Skin of body (tissue), 2 donors: ENCODE measurements around the gene FBN1. TPM values are rescaled to one million over a fixed set of nuclear protein-coding genes. Genes with fewer than 3 reads are reported as not detected.

Experiments used
- DNase-seq: peaks from one replicate; lab custom pipeline; 2025; lab: John Stamatoyannopoulos, UW
- total RNA-seq: library from RNA; depleted of rRNA; stranded (reverse); fragments of >200 nt; gene quantifications from one replicate; pipeline ENCODE4 v1.2.3, GENCODE V29; 2014

Gene FBN1
- total RNA-seq, 1 donor from 2014 or later: 480 TPM

DNA sequence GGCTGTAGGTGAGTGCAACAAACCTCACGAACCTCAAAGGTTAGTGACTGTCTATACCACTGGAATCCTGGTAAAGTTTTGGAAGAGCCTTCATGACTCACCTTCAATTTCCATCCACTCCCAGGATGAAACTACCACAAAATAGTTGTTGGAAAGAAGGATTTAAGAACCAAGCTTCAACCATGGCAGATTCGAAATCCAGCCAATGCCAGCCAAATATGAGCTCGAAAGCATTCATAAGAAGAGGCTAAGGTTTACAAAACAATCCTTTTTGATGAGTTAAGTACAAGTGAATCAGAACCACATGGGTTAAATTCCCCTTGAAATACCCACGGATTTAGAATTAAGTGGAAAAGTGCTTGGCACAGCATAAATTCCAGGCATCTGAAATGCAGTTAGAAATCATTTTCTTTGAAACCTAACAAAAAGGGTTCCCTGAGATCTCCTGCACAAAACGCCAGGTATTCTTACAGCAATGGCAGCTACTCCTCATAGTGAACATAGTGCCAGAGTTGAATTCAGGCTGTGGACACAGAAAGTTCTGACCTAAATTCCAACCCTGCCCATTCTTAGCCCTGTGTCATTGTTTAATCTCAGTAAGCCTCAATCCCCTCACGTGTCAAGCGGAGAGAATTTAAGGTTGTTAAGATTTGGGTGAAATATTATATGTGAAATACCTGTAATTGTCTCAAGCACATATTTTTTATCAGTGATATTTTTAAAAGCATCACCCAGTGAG lies 89.2 kb downstream of the FBN1 start:
- no peak for DNase-seq

DNA sequence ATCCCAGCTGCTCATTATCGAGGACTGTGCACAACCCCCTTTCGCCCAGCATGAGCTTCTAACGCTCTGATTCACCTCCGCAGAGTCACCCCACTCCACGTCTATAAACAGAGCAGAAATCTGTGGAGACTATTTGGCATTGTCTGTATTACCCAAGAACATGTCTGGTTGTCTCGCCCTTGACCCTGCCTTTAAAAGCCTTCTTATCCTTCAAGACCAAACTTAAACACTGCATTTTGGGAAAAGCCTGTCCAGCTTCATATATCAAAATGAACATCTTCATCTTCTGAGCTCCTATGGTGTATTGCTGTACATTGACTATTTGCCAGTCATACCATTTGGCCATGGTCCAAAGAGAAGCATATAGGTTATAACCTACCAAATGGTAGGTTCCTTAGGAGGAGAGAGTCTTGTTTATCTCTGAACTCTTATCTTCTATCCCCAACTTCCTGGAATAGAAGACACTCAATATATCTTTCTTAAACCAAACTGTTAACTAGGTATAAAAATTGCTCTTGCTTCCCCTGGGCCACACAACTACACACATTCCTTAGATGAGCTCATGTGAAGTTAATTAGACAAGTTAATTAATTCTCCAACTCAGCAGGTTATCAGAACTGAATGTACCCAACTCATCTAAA lies 90.1 kb downstream of the FBN1 start:
- DNase-seq: no peak

DNA sequence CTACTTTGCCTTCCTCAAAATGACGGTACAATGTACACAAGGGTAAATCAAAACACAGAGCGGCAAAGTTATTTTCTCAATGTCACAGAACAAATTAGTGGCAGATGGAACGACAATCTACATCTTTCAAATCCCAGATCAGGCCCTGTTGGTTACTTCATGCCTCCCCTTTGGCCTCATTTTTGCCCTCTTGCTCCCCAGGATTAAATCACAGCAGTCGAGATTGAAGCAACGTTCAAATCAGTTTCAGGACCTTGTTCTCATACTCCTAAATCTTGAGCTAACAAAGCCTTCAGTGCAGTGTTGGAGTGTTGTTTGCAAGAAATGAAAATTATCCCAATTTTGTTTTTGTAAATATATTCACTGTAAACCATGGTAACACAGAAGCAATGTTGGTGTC lies 91.4 kb downstream of the FBN1 start:
- no peak for DNase-seq

DNA sequence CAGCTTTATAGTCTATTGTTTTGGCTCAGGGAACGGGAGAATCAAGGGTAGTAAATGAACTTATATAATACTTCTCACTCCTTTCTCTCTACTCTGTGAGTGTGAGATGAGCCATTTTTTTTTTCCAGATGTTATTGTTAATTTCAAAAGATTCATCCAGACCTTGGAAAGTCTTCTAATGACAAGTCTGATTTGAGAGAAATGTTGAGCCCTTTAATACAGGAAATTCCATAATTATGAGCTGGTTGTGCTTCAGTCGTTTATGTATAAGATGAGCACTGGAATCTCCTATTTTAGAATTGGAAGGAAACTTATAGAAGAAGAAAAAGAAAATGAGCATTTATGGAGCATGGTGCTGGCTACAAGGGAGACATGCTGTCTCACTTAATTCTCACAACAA lies 92.0 kb downstream of the FBN1 start:
- no peak for DNase-seq

- no peak for DNase-seq
These were observed 94.5 kb downstream of the FBN1 start for GRCh38 chr15:48550822-48551525.

GRCh38 chr15:48548455-48548854 lies 97.1 kb downstream of the FBN1 start:
- DNase-seq: no peak

GRCh38 chr15:48547286-48547685 lies 98.2 kb downstream of the FBN1 start:
- DNase-seq: peak; percentile 78

DNA sequence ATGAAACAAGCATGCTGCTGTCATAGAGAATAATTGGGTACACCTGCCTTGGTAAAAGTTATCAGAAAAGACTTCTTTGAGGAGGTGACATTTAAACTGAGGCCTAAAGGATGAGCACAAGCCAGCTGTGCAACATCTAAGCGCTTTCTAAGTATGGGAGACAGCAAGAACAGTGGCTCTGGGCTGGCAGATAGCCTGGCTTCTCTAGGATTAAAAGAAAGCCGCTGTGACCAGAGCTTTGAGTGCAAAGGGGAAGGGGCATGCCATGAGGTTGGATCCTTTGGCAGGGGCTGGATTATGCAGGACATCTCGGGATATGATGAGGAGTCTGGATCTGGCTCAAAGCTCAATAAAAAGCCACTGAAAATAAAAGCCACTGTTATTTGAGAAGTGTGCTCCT lies 99.2 kb downstream of the FBN1 start:
- no peak for DNase-seq

DNA sequence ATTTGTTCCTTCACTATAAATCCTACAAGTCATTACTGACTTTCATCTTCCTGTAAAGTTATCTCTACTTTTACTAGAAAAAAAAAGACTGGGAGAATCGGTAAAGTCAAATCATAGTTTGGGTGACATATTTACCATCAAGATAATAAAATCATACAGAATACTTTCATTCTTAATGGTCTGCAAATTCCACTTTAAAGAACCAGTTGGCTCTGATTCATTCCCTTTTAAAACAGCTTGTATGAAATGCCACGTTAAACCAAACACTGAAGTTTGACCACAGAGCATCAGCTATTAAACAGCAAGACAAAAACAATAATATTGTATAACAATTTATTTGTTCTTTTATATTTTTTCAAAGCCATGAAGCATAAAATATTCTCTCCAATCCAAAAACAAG lies 100.7 kb downstream of the FBN1 start:
- no peak for DNase-seq

GRCh38 chr15:48541341-48542278 lies 103.9 kb downstream of the FBN1 start:
- peak; percentile 64 for DNase-seq

DNA sequence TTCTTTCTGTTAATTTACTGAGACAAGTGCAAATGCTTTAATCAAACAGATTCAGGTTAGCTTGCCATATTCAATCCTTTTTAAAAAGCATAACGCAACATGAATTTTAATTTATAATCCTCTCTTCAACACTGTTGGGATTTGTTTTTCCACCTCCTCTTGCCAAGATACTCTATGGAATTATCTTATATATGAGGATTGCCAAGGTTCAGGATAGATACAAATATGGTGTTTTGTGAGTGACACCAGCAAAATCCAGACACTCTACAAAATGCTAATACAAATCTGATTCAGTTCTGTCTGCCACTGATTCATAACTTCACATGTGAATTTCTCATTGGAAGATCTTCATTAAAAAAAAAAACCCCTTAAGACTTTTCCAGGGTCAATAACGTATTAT lies 104.8 kb downstream of the FBN1 start:
- no peak for DNase-seq

DNA sequence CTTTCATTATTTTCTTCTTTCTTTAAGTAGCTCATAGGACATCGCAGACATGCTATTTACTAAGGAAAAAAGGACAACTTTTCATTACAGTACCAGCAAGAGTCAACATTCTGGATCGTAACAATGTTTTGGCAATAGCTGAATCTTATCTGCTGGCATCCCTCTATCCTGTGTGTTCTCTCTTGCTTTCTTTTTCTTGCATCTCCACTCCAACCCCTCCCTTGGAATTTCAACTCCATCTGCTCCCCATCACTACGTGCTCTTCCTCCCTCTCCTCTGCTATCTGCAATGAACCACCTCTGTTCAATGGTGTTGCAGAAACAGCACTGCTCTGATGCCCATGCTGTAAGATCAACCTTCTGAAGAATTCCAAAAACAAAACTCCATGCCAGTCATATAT lies 106.6 kb downstream of the FBN1 start:
- no peak for DNase-seq

GRCh38 chr15:48537271-48538113 lies 108.0 kb downstream of the FBN1 start:
- peak; percentile 82 for DNase-seq

- peak; percentile 89 for DNase-seq
These were observed 108.8 kb downstream of the FBN1 start for GRCh38 chr15:48536681-48537091.

- no peak for DNase-seq
These were observed 111.5 kb downstream of the FBN1 start for GRCh38 chr15:48533982-48534381.

DNA sequence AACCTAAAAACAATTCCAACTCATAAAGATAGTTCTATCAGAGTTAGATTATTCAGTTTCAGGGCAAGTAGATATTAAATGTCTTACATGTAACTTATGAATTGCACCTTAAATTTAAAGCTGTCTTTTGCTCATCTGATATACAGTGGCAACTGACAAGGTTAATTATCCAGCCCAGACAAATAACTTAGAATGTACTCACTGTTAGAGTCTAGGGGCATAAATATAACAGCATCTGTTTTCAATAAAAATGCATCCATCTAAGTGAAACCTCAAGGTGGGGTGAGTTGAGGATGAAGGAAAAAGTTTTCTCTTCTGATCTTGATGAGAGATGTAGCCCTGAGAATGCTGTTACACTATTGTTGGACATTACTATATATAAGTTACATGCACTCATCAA lies 112.6 kb downstream of the FBN1 start:
- DNase-seq: no peak

DNA sequence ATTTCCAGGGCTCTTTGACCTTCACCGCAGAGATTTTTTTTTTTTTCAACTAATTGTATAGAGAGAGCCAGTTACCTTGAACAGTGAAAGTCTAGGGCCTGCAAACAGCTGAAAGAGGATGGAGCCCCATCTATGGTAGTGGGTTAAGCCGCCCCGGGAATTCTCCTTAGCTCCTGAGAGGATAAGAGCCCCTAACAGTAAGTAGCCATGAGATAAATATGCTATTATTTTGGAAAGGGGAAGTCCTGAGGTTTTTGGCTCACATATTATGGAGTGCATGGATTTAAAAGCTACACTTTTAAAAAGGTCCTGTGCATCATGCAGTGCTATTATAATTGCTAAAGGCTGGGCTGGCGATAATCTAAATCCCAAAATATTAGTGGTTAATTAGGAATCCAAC lies 115.0 kb downstream of the FBN1 start:
- DNase-seq: no peak

GRCh38 chr15:48528921-48529320 lies 116.6 kb downstream of the FBN1 start:
- DNase-seq: no peak

GRCh38 chr15:48527517-48527916 lies 118.0 kb downstream of the FBN1 start:
- DNase-seq: no peak

GRCh38 chr15:48522911-48523310 lies 122.6 kb downstream of the FBN1 start:
- DNase-seq: no peak

DNA sequence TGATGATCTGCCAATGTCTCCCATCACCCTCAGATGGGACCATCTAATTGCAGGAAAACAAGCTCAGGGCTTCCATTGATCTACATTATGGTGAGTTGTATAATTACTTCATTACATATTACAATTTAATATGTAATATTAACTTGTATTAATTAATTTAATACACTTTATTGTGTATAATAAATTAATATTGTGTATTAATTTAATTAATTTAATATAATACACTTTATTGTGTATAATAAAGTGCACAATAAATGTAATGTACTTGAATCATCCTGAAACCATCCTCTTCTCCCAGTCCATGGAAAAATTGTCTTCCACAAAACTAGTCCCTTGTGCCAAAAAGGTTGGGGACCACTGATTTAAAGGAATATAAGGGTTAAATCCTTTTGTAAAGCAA lies 123.4 kb downstream of the FBN1 start:
- no peak for DNase-seq
